HG03439 (cell line): ENCODE measurements around the gene DCAF5.

ENCODE experiments used
- ATAC-seq: cut with Tn5 transposase; IDR thresholded peaks from one replicate; pipeline ENCODE4 v1.9.1; 2021; ENCODE audit warnings: mild to moderate bottlenecking, moderate library complexity; ENCODE audit not compliant: unreplicated experiment

Gene DCAF5

GRCh38 chr14:69142101-69142500, 10.8 kb downstream of the DCAF5 start:
- no peak for ATAC-seq

DNA sequence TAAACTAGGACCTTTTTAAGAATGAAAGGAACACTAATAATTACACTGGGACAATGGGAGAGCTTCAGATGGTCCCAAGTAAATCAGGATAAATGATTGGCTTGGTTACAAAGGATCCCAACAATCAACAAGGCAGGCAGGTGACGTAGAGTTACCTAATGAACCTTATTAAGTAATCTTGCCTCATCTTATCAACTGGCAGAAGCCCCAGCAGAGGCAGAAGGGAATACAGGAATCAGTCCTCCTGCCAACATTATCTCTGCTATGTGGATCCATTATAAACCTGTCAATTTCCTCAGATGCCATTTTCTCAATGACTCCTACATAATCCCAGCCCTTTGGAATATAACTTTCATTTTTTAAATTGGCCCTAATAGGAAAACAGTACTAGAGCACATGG, 11.4 kb downstream of the DCAF5 start:
- ATAC-seq = no peak

GRCh38 chr14:69139743-69140142, 13.2 kb downstream of the DCAF5 start:
- no peak for ATAC-seq

- ATAC-seq = no peak
Measured at GRCh38 chr14:69137843-69138535, 14.9 kb downstream of the DCAF5 start.

DNA sequence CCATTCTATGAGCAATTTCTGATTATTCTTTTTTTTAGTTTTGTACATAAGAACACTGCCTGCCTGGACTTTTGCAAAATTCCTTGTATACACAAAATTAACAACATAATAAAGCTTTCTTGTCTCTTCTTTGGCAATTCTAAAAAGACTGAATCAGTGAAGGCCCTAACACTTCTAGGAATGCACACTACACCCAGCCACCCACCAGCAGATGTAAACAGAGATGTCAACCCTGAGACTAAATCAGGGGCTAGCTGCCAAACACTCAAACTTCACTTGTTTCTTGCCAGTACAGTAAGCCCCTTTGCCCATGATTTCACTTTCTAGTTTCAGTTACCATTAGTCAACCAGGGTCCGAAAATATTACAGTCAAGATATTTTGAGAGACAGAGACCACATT, 15.5 kb downstream of the DCAF5 start:
- no peak for ATAC-seq

GRCh38 chr14:69135133-69135532, 17.8 kb downstream of the DCAF5 start:
- no peak for ATAC-seq

DNA sequence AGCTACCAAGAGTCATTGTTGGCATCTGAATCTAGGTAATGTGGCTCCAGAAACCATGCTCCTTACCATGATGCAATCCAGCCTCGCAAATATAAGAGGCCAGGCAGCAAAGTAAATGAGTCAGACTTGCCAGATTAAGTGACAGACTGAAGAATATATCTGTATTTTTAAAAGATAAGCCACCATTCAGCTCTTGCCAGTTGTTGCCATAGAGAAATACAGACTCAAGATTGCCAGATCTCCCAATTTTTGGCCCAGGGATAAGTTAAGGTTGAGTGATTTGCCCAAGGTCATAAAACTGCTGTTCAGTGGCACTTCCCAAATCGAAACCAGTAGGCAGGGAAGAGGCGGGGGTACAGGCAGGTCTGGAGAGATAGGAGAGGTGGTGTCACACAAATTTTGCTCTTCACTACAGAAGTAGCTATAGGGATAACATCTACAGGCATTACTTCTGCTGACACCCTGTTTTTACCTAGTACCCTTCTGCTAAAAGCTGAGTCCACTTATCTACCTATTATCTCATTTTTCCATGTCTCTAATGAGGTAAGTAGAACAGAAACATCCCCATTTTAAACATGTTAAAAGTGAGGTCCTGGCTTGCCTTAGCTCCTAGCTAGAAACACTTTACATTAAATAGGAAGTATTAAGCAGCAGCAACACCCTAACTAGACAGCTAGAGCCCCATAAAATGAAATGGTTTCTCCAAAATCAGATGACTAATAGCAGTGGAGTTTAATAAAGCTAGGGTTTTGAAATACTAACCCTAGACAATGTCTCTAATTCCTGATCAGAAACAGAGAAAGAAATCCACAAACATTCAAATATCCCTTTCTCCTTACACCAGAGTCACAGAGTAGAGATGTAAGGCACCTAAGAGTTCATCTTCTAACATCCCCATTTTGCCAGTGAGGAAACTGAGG, 19.5 kb downstream of the DCAF5 start:
- ATAC-seq = no peak

- no peak for ATAC-seq
Measured at GRCh38 chr14:69132513-69133181, 20.3 kb downstream of the DCAF5 start.

GRCh38 chr14:69131176-69131575, 21.7 kb downstream of the DCAF5 start:
- ATAC-seq = no peak

- peak; percentile 68 for ATAC-seq
Measured at GRCh38 chr14:69129264-69129880, 23.5 kb downstream of the DCAF5 start.

- ATAC-seq = no peak
Measured at GRCh38 chr14:69118305-69118704, 34.6 kb downstream of the DCAF5 start.

GRCh38 chr14:69117020-69117767, 35.7 kb downstream of the DCAF5 start:
- ATAC-seq = no peak

DNA sequence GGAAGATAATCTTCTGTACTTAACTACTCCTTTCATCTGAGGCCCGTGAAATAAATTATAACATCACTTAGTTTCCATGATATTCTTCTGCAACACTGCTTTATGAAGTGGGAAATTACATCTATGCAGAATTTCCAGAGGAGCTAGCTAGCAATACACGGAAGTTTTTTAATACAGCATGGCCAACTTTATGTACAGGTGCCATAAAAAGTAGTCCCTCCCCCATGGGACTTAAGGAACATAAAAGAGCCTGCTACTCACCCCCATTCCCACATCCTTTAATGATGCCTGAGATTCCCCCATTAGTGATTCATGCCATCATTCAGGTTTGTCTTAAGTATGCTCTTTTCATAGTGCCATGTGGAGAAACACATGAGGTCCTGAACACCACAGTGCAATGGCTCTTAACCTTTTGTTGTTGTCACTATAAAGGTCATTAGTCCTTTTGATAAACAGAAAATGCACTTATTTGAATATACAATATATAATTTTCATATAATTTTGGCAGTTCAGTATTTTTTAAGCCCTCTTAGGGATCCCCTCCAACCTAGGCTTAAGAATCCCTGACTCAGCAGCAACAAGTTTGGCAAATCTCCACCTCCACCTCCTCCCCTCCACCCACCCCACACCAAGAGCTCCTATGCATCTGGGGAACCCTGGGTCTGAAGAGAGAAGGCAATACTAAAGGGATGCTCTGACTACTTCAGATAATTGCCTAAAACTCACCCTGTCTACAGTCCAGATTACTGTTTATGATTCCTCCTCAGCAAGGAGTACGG, 37.3 kb downstream of the DCAF5 start:
- ATAC-seq = no peak

- ATAC-seq = no peak
Measured at GRCh38 chr14:69114763-69115162, 38.2 kb downstream of the DCAF5 start.

DNA sequence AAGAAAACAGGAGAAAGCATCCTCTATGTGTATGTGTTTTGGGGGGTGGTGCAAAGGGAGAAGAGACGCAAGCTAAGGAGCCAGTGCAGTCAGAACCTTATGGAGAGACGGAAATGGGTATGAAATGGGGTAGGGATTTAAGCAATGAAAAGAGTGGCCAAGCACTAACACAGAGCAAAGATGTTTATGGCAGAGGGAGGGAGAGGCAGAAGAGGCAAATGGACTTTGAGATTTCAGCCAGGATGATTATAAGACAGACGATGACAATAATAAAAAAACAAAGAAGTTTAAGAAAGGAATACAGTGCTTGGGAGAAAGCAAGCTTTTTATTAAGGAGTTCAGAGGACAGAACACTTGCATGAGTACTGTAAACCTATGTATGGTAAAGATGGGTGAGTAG, 44.6 kb downstream of the DCAF5 start:
- no peak for ATAC-seq

- no peak for ATAC-seq
Measured at GRCh38 chr14:69107407-69108003, 45.4 kb downstream of the DCAF5 start.

GRCh38 chr14:69106451-69106850, 46.5 kb downstream of the DCAF5 start:
- ATAC-seq = no peak

GRCh38 chr14:69105326-69105725, 47.6 kb downstream of the DCAF5 start:
- ATAC-seq = no peak

GRCh38 chr14:69101331-69101826, 51.5 kb downstream of the DCAF5 start:
- no peak for ATAC-seq
